Measurements from ENCODE around the gene CPEB4.

The CPEB4 gene

GRCh38 chr5:173916233-173916632 lies 28.1 kb downstream of the CPEB4 start:
- DNase-seq = no peak

- peak; percentile 72 for DNase-seq
Observed at GRCh38 chr5:173917788-173918786, 29.9 kb downstream of the CPEB4 start.

- no peak for DNase-seq
Observed at GRCh38 chr5:173919443-173919842, 31.3 kb downstream of the CPEB4 start.

GRCh38 chr5:173920024-173920753 lies 32.0 kb downstream of the CPEB4 start:
- DNase-seq = no peak

- no peak for DNase-seq
Observed at GRCh38 chr5:173920866-173921555, 32.9 kb downstream of the CPEB4 start.

- no peak for DNase-seq
Observed at GRCh38 chr5:173922527-173922926, 34.4 kb downstream of the CPEB4 start.

- DNase-seq = no peak
Observed at GRCh38 chr5:173923218-173924095, 35.3 kb downstream of the CPEB4 start.

GRCh38 chr5:173924899-173925298 lies 36.8 kb downstream of the CPEB4 start:
- no peak for DNase-seq

- DNase-seq = peak; percentile 68
Observed at GRCh38 chr5:173925449-173926071, 37.4 kb downstream of the CPEB4 start.

GRCh38 chr5:173926359-173926758 lies 38.2 kb downstream of the CPEB4 start:
- no peak for DNase-seq

GRCh38 chr5:173928871-173929574 lies 40.9 kb downstream of the CPEB4 start:
- no peak for DNase-seq

GRCh38 chr5:173932695-173933139 lies 44.6 kb downstream of the CPEB4 start:
- no peak for DNase-seq

- DNase-seq = no peak
Observed at GRCh38 chr5:173933901-173934300, 45.8 kb downstream of the CPEB4 start.

GRCh38 chr5:173935396-173935795 lies 47.2 kb downstream of the CPEB4 start:
- no peak for DNase-seq

GRCh38 chr5:173940269-173940668 lies 52.1 kb downstream of the CPEB4 start:
- DNase-seq = no peak

- no peak for DNase-seq
Observed at GRCh38 chr5:173941102-173941501, 53.0 kb downstream of the CPEB4 start.

- DNase-seq = no peak
Observed at GRCh38 chr5:173941758-173942401, 53.7 kb downstream of the CPEB4 start.

- DNase-seq = no peak
Observed at GRCh38 chr5:173944511-173944910, 56.4 kb downstream of the CPEB4 start.

- DNase-seq = no peak
Observed at GRCh38 chr5:173945160-173945559, 57.0 kb downstream of the CPEB4 start.

GRCh38 chr5:173946323-173946722 lies 58.2 kb downstream of the CPEB4 start:
- DNase-seq = no peak
